ENCODE data around the gene AMER1.
"Not testable (repeated sequence)": the region's sequence is repeated elsewhere in the genome, so short reads cannot be mapped to it uniquely, and the experiment has no call there.

DNA sequence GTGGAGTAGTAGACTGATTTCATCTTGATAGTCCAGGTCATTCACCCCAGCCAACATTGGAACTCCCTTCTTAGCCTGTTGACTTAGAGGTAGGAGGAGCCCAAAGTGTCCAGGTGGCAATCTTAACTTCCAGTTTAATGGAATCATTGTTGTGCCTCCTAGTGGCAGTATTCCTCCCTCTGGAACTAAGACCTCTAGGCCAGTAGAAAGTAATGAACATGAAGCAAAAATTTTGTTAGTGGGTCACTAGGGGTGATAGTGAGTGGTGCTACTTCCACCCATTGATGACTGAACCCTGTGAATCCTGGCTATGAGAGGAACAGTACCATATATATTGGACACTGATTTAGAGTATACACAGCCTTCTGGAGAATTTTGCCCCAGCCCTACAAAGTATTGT, 8.5 kb upstream of the AMER1 start:
- TF ChIP-seq CTCF (conservative IDR thresholded peaks at IDR 0.05 in 1 of 2, IDR thresholded peaks at IDR 0.05 in 1 of 2; ENCODE audit: extremely low read depth in 1 of 2, insufficient read depth in 1 of 2, low read depth in 1 of 2, low read length in 2 of 2); EZH2 (IDR thresholded peaks at IDR 0.05; ENCODE audit: borderline replicate concordance, low read length): not testable (repeated sequence)

Data from mammary epithelial cell (primary cell).